Neural cell (in vitro differentiated cells): Measurements from ENCODE around the gene RAI2.

Source experiments
- EP300 ChIP-seq: fragments of 450-650 bp; conservative IDR thresholded peaks from 2 replicates; pipeline ENCODE4 v1.6.1; 2014; ENCODE audit warnings: antibody characterized with exemption, mild to moderate bottlenecking, moderate library complexity; ENCODE audit not compliant: poor library complexity, severe bottlenecking
- EZH2 ChIP-seq: fragments of 200-600, 300-800 bp; shearing (Covaris generic), sonication (generic); IDR thresholded peaks from 2 replicates; pipeline ENCODE4 v1.6.1; 2014; ENCODE audit warnings: antibody characterized with exemption, low read length, borderline replicate concordance, mild to moderate bottlenecking; ENCODE audit not compliant: insufficient read depth, poor library complexity, severe bottlenecking
- POLR2AphosphoS5 ChIP-seq: IDR thresholded peaks from 2 replicates; pipeline ENCODE4 v1.6.1; 2012
- RAD21 ChIP-seq: fragments of 450-650 bp; conservative IDR thresholded peaks from 2 replicates; pipeline ENCODE4 v1.6.1; 2014; ENCODE audit warnings: antibody characterized with exemption, mild to moderate bottlenecking, moderate library complexity
- SMC3 ChIP-seq: fragments of 450-650 bp; conservative IDR thresholded peaks from 2 replicates; pipeline ENCODE4 v1.6.1; 2014; ENCODE audit warnings: antibody characterized with exemption, mild to moderate bottlenecking, moderate library complexity; ENCODE audit not compliant: poor library complexity
- TAF1 ChIP-seq: IDR thresholded peaks from 2 replicates; pipeline ENCODE4 v1.6.1; 2012; ENCODE audit warnings: low read depth
- TF ChIP-seq, protein P1 (sequence below): fragments of 450-650 bp; IDR thresholded peaks from 2 replicates; pipeline ENCODE4 v1.5.1; 2014; ENCODE audit warnings: antibody characterized with exemption, mild to moderate bottlenecking, moderate library complexity; ENCODE audit not compliant: poor library complexity, severe bottlenecking
- TF ChIP-seq, protein P2 (sequence below): IDR thresholded peaks from 2 replicates; pipeline ENCODE4 v1.6.1; 2012; ENCODE audit warnings: borderline replicate concordance

DNA sequence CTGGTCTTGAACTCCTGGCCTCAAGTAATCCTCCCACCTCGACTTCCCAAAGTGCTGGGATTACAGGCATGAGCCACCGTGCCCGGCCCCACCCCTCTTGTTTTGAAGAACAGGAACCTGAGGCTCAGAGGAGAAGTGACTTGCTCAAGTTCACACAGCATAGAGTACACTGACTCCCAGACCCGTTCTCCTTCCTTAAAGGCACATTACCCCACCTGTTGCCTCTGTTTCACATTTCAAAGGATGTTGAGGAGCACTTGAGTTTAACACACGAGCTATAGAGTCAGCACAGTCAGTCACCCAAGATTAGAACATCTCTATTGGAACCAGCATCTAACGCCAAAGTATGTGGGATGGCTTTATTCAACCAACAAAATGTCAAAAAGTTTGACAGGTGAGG lies 51.1 kb downstream of the RAI2 start:
- TF ChIP-seq, protein P1, sequence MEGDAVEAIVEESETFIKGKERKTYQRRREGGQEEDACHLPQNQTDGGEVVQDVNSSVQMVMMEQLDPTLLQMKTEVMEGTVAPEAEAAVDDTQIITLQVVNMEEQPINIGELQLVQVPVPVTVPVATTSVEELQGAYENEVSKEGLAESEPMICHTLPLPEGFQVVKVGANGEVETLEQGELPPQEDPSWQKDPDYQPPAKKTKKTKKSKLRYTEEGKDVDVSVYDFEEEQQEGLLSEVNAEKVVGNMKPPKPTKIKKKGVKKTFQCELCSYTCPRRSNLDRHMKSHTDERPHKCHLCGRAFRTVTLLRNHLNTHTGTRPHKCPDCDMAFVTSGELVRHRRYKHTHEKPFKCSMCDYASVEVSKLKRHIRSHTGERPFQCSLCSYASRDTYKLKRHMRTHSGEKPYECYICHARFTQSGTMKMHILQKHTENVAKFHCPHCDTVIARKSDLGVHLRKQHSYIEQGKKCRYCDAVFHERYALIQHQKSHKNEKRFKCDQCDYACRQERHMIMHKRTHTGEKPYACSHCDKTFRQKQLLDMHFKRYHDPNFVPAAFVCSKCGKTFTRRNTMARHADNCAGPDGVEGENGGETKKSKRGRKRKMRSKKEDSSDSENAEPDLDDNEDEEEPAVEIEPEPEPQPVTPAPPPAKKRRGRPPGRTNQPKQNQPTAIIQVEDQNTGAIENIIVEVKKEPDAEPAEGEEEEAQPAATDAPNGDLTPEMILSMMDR: no peak
- TF ChIP-seq POLR2AphosphoS5: no peak
- TF ChIP-seq SMC3: no peak
- no peak for TF ChIP-seq EP300
- TF ChIP-seq EZH2: no peak
- TF ChIP-seq, protein P2, sequence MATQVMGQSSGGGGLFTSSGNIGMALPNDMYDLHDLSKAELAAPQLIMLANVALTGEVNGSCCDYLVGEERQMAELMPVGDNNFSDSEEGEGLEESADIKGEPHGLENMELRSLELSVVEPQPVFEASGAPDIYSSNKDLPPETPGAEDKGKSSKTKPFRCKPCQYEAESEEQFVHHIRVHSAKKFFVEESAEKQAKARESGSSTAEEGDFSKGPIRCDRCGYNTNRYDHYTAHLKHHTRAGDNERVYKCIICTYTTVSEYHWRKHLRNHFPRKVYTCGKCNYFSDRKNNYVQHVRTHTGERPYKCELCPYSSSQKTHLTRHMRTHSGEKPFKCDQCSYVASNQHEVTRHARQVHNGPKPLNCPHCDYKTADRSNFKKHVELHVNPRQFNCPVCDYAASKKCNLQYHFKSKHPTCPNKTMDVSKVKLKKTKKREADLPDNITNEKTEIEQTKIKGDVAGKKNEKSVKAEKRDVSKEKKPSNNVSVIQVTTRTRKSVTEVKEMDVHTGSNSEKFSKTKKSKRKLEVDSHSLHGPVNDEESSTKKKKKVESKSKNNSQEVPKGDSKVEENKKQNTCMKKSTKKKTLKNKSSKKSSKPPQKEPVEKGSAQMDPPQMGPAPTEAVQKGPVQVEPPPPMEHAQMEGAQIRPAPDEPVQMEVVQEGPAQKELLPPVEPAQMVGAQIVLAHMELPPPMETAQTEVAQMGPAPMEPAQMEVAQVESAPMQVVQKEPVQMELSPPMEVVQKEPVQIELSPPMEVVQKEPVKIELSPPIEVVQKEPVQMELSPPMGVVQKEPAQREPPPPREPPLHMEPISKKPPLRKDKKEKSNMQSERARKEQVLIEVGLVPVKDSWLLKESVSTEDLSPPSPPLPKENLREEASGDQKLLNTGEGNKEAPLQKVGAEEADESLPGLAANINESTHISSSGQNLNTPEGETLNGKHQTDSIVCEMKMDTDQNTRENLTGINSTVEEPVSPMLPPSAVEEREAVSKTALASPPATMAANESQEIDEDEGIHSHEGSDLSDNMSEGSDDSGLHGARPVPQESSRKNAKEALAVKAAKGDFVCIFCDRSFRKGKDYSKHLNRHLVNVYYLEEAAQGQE: no peak
- no peak for TF ChIP-seq TAF1
- TF ChIP-seq RAD21: no peak
